A549 (cell line): Measurements from ENCODE around the gene PLD1. TPM values are rescaled to one million over a fixed set of nuclear protein-coding genes. Genes with fewer than 3 reads are reported as not detected.

Experiments used
- ATAC-seq, 2 experiments: fragments of 200-7000 bp in 1 of 2; fragments of >200 bp in 1 of 2; cut with Nextera tagmentation in 1 of 2; cut with Tn5 transposase in 1 of 2; 3 replicates each; pipeline versions ENCODE4 v1.8.0 to v1.9.1; 2018 to 2020; ENCODE audit warnings: mild to moderate bottlenecking in 1 of 2, moderate library complexity in 1 of 2
- CTCF ChIA-PET: fragments of 300-600 bp; sonication (Branson Sonifier 250); formaldehyde crosslinking; extraction: SDS; loops from one replicate; lab custom pipeline; 2021; ENCODE audit warnings: antibody characterized with exemption, inconsistent platforms; lab: Yijun Ruan, JAX
- POLR2A ChIA-PET: fragments of 350-600 bp; formaldehyde crosslinking; extraction: SDS; loops from one replicate; lab custom pipeline; 2021; ENCODE audit warnings: antibody characterized with exemption, inconsistent platforms; lab: Yijun Ruan, JAX
- DNase-seq, 2 experiments: peaks; one replicate each; pipeline versions ENCODE4 v3.0.0 to v3.0.0-alpha.2; 2011 to 2016; ENCODE audit warnings: low read depth in 1 of 2, low spot score in 1 of 2
- FAIRE-seq: peaks from 2 replicates; lab custom pipeline; 2011; peaks lifted over from hg19 to GRCh38; lab: Jason Lieb, UNC
- H3K27ac ChIP-seq, 2 experiments: fragments of >200 bp; sonication (Bioruptor Twin); formaldehyde crosslinking; 3 replicates each; pipeline ENCODE4 v1.5.1; 2016 to 2017
- H3K4me1 ChIP-seq: fragments of >200 bp; sonication (Bioruptor Twin); formaldehyde crosslinking; 3 replicates; pipeline ENCODE4 v1.6.1; 2016
- H3K4me2 ChIP-seq: fragments of >200 bp; sonication (Bioruptor Twin); formaldehyde crosslinking; 3 replicates; pipeline ENCODE4 v1.6.1; 2016
- H3K4me3 ChIP-seq: fragments of >200 bp; sonication (Bioruptor Twin); formaldehyde crosslinking; 3 replicates; pipeline ENCODE4 v1.5.1; 2016
- H3K9me3 ChIP-seq: fragments of >200 bp; sonication (Bioruptor Twin); formaldehyde crosslinking; 3 replicates; pipeline ENCODE4 v1.6.1; 2016
- CBX8 ChIP-seq: fragments of 200-600 bp; sonication (generic); IDR thresholded peaks from 2 replicates; pipeline ENCODE4 v1.6.1; 2016
- EP300 ChIP-seq, 2 experiments: fragments of >200 bp; sonication (Bioruptor Twin); formaldehyde crosslinking; IDR thresholded peaks; 2 replicates in 1 of 2; 3 replicates in 1 of 2; pipeline ENCODE4 v1.6.1; 2016 to 2017
- FOSL2 ChIP-seq, 2 experiments: fragments of 450-650 bp in 1 of 2; fragments of >200 bp in 1 of 2; sonication (Bioruptor Twin) in 1 of 2; formaldehyde crosslinking; IDR thresholded peaks; 2 replicates each; pipeline versions ENCODE4 v1.5.0 to v1.6.1; 2016 to 2020; ENCODE audit warnings: mild to moderate bottlenecking in 1 of 2, moderate library complexity in 1 of 2
- GATA3 ChIP-seq: IDR thresholded peaks from 2 replicates; pipeline ENCODE4 v1.6.1; 2012; ENCODE audit warnings: borderline replicate concordance
- HOXB13 ChIP-seq: fragments of 250-450 bp; sonication (Bioruptor Pico); IDR thresholded peaks from 2 replicates; pipeline ENCODE4 v1.5.0; 2020; ENCODE audit warnings: low read depth, mild to moderate bottlenecking, moderate library complexity
- JUN ChIP-seq, 2 experiments: fragments of >200 bp; sonication (Bioruptor Twin); formaldehyde crosslinking; IDR thresholded peaks; 2 replicates in 1 of 2; 3 replicates in 1 of 2; pipeline ENCODE4 v1.6.1; 2016 to 2017
- JUNB ChIP-seq: fragments of >200 bp; sonication (Bioruptor Twin); formaldehyde crosslinking; IDR thresholded peaks from 2 replicates; pipeline ENCODE4 v1.6.1; 2016
- NFE2L2 ChIP-seq: fragments of 150-350 bp; conservative IDR thresholded peaks from 2 replicates; pipeline ENCODE4 v1.6.1; 2014; ENCODE audit warnings: low read length
- NPAS2 ChIP-seq: fragments of 250-450 bp; sonication (Bioruptor Pico); IDR thresholded peaks from 2 replicates; pipeline ENCODE4 v1.8.0; 2022; ENCODE audit warnings: mild to moderate bottlenecking, moderate library complexity, borderline replicate concordance
- SREBF2 ChIP-seq: fragments of 450-650 bp; IDR thresholded peaks from 2 replicates; pipeline ENCODE4 v1.6.1; 2014; ENCODE audit warnings: mild to moderate bottlenecking, moderate library complexity
- TFCP2L1 ChIP-seq: fragments of 250-450 bp; sonication (Bioruptor Pico); IDR thresholded peaks from 2 replicates; pipeline ENCODE4 v1.5.0; 2021; ENCODE audit warnings: mild to moderate bottlenecking
- TP53 ChIP-seq: fragments of 250-450 bp; sonication (Bioruptor Pico); IDR thresholded peaks from 2 replicates; pipeline ENCODE4 v1.5.0; 2021; ENCODE audit warnings: mild to moderate bottlenecking, moderate library complexity
- ZFP36 ChIP-seq: fragments of 450-650 bp; IDR thresholded peaks from 2 replicates; pipeline ENCODE4 v1.6.1; 2014; ENCODE audit warnings: borderline replicate concordance; ENCODE audit not compliant: partially characterized antibody
- WGBS: methylation state at CpG from one replicate; pipeline ENCODE4 v1.1.6; 2017; ENCODE audit errors: missing lambda C conversion rate; 5-methylcytosine and 5-hydroxymethylcytosine counted together
- polyA plus RNA-seq, 4 experiments: library from polyadenylated mRNA; depleted of rRNA in 3 of 4; stranded (reverse); fragments of >200 nt; fragmentation: RNase III in 1 of 4; extraction: RNeasy Plus Mini Kit Qiagen cat#74134 plus additional on column Dnase treatment in 1 of 4; gene quantifications; 2 replicates in 3 of 4; 3 replicates in 1 of 4; pipeline ENCODE4 v1.2.3, GENCODE V29; 2011 to 2017
- TF ChIP-seq, protein P1 (sequence below): fragments of 450-650 bp; IDR thresholded peaks from 2 replicates; pipeline ENCODE4 v1.6.1; 2014; ENCODE audit warnings: antibody characterized with exemption
- TF ChIP-seq, protein P2 (sequence below): IDR thresholded peaks from 2 replicates; pipeline ENCODE4 v1.6.1; 2012; ENCODE audit warnings: low read depth, borderline replicate concordance
- TF ChIP-seq, protein P3 (sequence below): IDR thresholded peaks from 2 replicates; pipeline ENCODE4 v1.6.1; 2012
- TF ChIP-seq, protein P4 (sequence below): fragments of 200-600 bp; sonication (generic); IDR thresholded peaks from 2 replicates; pipeline ENCODE4 v1.6.1; 2016; ENCODE audit warnings: antibody characterized with exemption, mild to moderate bottlenecking, moderate library complexity
- TF ChIP-seq, protein P5 (sequence below): fragments of 250-450 bp; sonication (Bioruptor Pico); IDR thresholded peaks from 2 replicates; pipeline ENCODE4 v1.5.0; 2021; ENCODE audit warnings: mild to moderate bottlenecking, moderate library complexity, borderline replicate concordance

PLD1 gene
- polyA plus RNA-seq, 2 of the 4 experiments (the other 2 are of a cell fraction): 6.6 to 27.2 TPM

DNA sequence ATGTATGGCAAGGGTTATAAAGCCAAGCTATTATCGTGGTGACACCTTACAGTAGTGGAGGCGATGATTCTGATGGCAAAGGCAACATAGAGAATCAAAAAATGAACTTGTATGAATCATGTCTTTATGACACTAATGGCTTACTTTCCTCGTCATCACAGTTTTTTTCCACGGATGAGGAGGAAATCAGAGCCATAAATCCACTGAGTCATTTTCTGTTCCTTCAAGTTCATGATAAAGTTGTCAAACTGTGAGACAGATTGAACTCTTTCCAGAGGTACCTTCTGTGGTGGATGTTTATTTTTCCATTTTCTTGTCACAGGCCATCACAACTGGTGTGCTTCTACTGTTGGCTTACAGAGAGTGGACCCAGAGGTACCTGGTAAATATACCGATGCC lies 41.4 kb upstream of the PLD1 start:
- ATAC-seq (peak; percentile 50 to 54; a peak in 2 of 6 replicates), DNase-seq (peak in 1 of 2 experiments; percentile 66), FAIRE-seq (no peak)
- 26% methylated on average over 5 of the region's 5 CpGs for WGBS
- TF ChIP-seq GATA3: peak; percentile 73
- no peak for TF ChIP-seq TFCP2L1
- peak in 1 of 2 experiments; percentile 41; a peak in 1 of 5 replicates for TF ChIP-seq JUN (IDR thresholded peaks at IDR 0.05)
- TF ChIP-seq JUNB: peak; percentile 74
- TF ChIP-seq, protein P1, sequence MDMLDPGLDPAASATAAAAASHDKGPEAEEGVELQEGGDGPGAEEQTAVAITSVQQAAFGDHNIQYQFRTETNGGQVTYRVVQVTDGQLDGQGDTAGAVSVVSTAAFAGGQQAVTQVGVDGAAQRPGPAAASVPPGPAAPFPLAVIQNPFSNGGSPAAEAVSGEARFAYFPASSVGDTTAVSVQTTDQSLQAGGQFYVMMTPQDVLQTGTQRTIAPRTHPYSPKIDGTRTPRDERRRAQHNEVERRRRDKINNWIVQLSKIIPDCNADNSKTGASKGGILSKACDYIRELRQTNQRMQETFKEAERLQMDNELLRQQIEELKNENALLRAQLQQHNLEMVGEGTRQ: no peak
- TF ChIP-seq FOSL2 (IDR thresholded peaks at IDR 0.05): peak; percentile 42; the same call in 1 of the 2 replicates
- peak; percentile 57 for TF ChIP-seq FOSL2 (CRISPR knock-in tag; IDR thresholded peaks at IDR 0.05)
- peak overlapping the region; percentile 24 for H3K4me2 ChIP-seq
- CTCF ChIA-PET: interaction anchor here (1.8 kb wide), 1 partner anchor 14 kb away, joined by 5 read pairs; no protein-coding TSS in a partner anchor
- H3K4me3 ChIP-seq: no peak overlapping the region
- H3K9me3 ChIP-seq: peaks cover 31% of the 10 kb centered on the region
- POLR2A ChIA-PET: no interaction called here
- H3K27ac ChIP-seq: peak overlapping the region; percentile 60 to 61; a peak in 5 of 6 replicates
- H3K4me1 ChIP-seq: peaks cover 30% of the 10 kb centered on the region

DNA sequence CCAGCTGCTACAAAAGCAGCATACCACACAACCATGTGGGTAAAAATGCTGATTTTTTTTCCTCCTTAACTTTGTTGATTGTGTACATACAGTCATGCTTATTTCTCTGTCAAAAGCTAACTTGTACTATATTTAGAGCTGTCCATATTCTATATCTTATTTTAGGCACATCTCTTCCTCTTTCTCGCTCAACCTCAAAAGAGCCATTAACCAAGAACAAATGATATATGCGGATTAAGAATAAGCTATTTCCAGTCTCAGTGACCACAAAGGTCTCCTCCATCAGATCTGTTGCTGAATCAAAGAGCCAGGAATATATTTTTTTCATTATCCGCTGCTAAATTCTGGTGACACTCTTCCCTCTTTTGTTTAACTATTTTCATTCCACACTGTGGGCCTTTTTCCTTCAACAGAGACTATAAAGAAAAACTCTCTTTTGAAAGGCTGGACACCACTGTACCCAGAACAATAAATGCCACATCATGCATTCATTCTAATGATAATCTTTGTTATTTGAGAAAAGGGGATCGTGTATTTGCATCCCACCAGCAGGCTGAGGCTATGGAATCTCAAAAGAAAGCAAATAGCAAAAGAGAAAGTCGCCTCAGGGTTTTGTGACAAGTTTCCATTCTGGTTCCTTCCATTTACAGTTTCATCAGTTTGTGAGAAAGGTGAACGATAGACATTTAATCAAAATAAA lies 40.8 kb upstream of the PLD1 start:
- Histone ChIP-seq H3K27ac (peak overlapping the region; percentile 57 to 60; a peak in 5 of 6 replicates), H3K4me3 (no peak overlapping the region), H3K9me3 (peaks cover 31% of the 10 kb centered on the region), H3K4me2 (peak overlapping the region; percentile 24), H3K4me1 (peaks cover 36% of the 10 kb centered on the region)
- POLR2A ChIA-PET: no interaction called here
- ATAC-seq (no peak), FAIRE-seq (no peak), DNase-seq (no peak)
- CTCF ChIA-PET: interaction anchor here (1.0 to 1.8 kb wide), 3 partner anchors 14 to 159 kb away, joined by 3 to 5 read pairs (median 5); no protein-coding TSS in a partner anchor
- WGBS: 74% methylated on average over 6 of the region's 6 CpGs
- TF ChIP-seq, protein P2, sequence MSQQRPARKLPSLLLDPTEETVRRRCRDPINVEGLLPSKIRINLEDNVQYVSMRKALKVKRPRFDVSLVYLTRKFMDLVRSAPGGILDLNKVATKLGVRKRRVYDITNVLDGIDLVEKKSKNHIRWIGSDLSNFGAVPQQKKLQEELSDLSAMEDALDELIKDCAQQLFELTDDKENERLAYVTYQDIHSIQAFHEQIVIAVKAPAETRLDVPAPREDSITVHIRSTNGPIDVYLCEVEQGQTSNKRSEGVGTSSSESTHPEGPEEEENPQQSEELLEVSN: no peak

DNA sequence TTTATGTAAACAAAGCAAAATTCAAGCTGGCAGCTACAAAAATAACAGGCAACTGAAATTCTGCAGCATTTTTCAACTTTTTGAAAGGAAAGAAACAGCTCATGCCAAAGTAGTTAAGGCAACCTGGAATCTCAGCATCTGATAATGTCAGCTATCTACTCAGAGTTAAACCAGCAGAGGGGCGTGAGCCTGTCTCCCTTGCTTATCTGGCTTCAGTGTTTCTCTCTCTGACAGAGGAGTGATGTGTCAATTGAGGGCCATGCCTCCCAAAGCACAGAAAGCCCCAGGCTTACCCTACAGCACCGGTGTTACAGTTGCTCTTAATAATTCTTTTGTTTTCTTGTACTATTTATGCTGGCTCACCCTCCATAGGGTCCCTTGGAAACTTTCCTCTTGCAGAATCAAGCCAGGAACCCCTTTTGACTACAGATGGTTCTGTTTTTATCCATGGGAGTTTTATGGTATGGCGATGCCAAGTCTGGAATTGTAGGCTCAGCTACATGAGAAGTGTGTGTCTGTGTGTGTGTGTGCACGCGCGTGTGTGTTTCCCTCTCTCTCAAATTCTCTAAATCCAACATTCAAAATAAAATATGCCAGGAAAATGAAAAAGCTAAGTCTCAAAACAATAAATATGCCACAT lies 40.2 kb upstream of the PLD1 start:
- no peak for FAIRE-seq
- peak in 1 of 2 experiments; percentile 60; a peak in 3 of 6 replicates for ATAC-seq
- ChIA-PET CTCF (interaction anchor here (1.0 to 1.8 kb wide), 3 partner anchors 15 to 160 kb away, joined by 3 to 5 read pairs (median 5); no protein-coding TSS in a partner anchor), POLR2A (no interaction called here)
- H3K4me1 ChIP-seq: peaks cover 42% of the 10 kb centered on the region
- peak overlapping the region; percentile 57 to 60; a peak in 5 of 6 replicates for H3K27ac ChIP-seq
- DNase-seq: no peak
- TF ChIP-seq, protein P3, sequence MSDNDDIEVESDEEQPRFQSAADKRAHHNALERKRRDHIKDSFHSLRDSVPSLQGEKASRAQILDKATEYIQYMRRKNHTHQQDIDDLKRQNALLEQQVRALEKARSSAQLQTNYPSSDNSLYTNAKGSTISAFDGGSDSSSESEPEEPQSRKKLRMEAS: no peak
- TF ChIP-seq NFE2L2 (no peak), HOXB13 (CRISPR knock-in tag) (no peak), CBX8 (no peak), SREBF2 (no peak), ZFP36 (no peak), TP53 (CRISPR knock-in tag) (no peak), EP300 (IDR thresholded peaks at IDR 0.05) (no peak), NPAS2 (CRISPR knock-in tag) (no peak)
- TF ChIP-seq, protein P4, sequence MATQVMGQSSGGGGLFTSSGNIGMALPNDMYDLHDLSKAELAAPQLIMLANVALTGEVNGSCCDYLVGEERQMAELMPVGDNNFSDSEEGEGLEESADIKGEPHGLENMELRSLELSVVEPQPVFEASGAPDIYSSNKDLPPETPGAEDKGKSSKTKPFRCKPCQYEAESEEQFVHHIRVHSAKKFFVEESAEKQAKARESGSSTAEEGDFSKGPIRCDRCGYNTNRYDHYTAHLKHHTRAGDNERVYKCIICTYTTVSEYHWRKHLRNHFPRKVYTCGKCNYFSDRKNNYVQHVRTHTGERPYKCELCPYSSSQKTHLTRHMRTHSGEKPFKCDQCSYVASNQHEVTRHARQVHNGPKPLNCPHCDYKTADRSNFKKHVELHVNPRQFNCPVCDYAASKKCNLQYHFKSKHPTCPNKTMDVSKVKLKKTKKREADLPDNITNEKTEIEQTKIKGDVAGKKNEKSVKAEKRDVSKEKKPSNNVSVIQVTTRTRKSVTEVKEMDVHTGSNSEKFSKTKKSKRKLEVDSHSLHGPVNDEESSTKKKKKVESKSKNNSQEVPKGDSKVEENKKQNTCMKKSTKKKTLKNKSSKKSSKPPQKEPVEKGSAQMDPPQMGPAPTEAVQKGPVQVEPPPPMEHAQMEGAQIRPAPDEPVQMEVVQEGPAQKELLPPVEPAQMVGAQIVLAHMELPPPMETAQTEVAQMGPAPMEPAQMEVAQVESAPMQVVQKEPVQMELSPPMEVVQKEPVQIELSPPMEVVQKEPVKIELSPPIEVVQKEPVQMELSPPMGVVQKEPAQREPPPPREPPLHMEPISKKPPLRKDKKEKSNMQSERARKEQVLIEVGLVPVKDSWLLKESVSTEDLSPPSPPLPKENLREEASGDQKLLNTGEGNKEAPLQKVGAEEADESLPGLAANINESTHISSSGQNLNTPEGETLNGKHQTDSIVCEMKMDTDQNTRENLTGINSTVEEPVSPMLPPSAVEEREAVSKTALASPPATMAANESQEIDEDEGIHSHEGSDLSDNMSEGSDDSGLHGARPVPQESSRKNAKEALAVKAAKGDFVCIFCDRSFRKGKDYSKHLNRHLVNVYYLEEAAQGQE: no peak
- TF ChIP-seq, protein P5, sequence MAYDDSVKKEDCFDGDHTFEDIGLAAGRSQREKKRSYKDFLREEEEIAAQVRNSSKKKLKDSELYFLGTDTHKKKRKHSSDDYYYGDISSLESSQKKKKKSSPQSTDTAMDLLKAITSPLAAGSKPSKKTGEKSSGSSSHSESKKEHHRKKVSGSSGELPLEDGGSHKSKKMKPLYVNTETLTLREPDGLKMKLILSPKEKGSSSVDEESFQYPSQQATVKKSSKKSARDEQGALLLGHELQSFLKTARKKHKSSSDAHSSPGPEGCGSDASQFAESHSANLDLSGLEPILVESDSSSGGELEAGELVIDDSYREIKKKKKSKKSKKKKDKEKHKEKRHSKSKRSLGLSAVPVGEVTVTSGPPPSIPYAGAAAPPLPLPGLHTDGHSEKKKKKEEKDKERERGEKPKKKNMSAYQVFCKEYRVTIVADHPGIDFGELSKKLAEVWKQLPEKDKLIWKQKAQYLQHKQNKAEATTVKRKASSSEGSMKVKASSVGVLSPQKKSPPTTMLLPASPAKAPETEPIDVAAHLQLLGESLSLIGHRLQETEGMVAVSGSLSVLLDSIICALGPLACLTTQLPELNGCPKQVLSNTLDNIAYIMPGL: no peak
- WGBS: 91% methylated on average over 6 of the region's 6 CpGs
- H3K9me3 ChIP-seq: peaks cover 26% of the 10 kb centered on the region
- H3K4me2 ChIP-seq: 0 out of 3 replicates have a peak overlapping the region, but pooled peaks have one; percentile 3
- H3K4me3 ChIP-seq: no peak overlapping the region
